GM12875 (cell line): ENCODE measurements around the gene UTP18.
A peak's percentile ranks its signal among the peaks of the same experiment; 100 is the strongest.
"Not testable (repeated sequence)": the region's sequence is repeated elsewhere in the genome, so short reads cannot be mapped to it uniquely, and the experiment has no call there.

ENCODE experiments used
- H3K4me3 ChIP-seq: one replicate; pipeline ENCODE4 v1.5.1; 2011; ENCODE audit warnings: low read depth, low read length, control low read depth
- CTCF ChIP-seq: IDR thresholded peaks from 2 replicates; pipeline ENCODE4 v1.5.1; 2011; ENCODE audit warnings: low read depth, mild to moderate bottlenecking, control low read depth, inconsistent platforms, low read length, moderate library complexity, borderline replicate concordance; ENCODE audit not compliant: insufficient read depth

Gene UTP18

GRCh38 chr17:51258756-51259563 is 1.4 kb upstream of the UTP18 start:
- H3K4me3 ChIP-seq = peak overlapping the region; percentile 80
- TF ChIP-seq CTCF = no peak

DNA sequence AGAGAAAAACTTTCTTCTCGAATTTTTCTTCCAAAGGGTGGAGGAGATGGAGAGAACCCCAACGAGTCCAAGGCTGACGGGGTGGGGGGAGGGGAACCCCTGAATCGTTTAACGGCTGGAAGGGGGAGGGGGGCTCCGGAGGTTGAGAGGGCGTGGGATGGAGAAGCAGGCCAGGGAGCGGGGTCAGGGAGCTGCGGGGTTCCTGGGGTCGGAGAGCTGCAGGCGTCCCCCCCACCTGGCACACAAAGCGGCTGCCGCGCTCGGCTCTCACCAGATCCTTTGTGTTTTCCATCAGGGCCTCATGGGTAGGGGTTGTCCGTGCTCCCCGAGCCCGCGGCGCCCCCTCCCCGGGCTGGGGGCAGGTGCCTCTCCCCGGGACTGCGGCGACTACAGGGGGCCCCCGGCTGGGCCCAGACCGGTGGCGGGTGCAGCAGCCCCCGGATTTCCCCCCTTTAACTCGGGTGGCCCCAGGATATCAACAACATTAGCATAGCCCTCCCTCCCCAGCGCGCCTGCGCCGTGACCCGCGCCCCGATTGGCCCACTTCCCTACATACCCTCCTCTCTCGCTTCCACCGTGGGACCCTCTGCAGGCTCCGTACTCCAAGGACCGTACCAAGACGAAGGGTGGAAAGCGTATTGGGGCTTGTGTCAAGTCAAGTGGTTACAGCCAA is 646 bp upstream of the UTP18 start, which contains the start of gene MBTD1:
Gene MBTD1, minus strand, starts transcription at position 486 of the 673 bp plus-strand sequence. CDS start 34,888 bp downstream, outside the sequence.
- TF ChIP-seq CTCF = no peak
- peak within 1 kb of the TSS; percentile 80 for H3K4me3 ChIP-seq

- TF ChIP-seq CTCF = no peak
- H3K4me3 ChIP-seq = peak overlapping the region; percentile 80
These were observed 948 bp downstream of the UTP18 start for GRCh38 chr17:51261024-51261963.

- no peak overlapping the region for H3K4me3 ChIP-seq
- no peak for TF ChIP-seq CTCF
These were observed 2.7 kb downstream of the UTP18 start for GRCh38 chr17:51263006-51263405.

DNA sequence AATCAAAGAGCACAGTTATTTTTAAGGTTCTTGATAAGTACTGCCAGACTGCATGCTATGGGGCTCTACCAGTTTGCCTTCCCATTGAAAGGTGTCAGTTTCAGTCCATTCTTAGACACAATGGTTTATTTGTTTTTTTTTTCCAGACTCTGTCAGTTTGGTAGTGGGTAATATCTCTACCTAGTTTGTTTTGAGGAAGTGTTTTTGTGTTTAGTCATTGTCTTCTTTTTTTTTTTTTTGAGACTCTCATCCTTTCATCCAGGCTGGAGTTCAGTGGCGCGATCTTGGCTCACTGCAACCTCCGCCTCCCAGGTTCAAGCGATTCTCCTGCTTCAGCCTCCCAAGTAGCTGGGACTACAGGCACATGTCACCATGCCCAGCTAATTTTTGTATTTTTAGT is 4.1 kb downstream of the UTP18 start:
- H3K4me3 ChIP-seq = not testable (repeated sequence)

- no peak overlapping the region for H3K4me3 ChIP-seq
- TF ChIP-seq CTCF = no peak
These were observed 9.6 kb downstream of the UTP18 start for GRCh38 chr17:51269991-51270390.

- H3K4me3 ChIP-seq = no peak overlapping the region
- TF ChIP-seq CTCF = no peak
These were observed 10.3 kb downstream of the UTP18 start for GRCh38 chr17:51270636-51271035.
